Fibroblast of the aortic adventitia (primary cell): ENCODE data around the gene NBEA. TPM values are rescaled to one million over a fixed set of nuclear protein-coding genes. Genes with fewer than 3 reads are reported as not detected.

Source experiments
- DNase-seq: peaks from one replicate; pipeline ENCODE4 v3.0.0-alpha.2; 2010; ENCODE audit warnings: low read depth
- H3K4me3 ChIP-seq: 2 replicates; pipeline ENCODE4 v1.5.1; 2011; ENCODE audit warnings: low read depth, mild to moderate bottlenecking, control low read depth, low read length, moderate library complexity
- total RNA-seq: library from RNA; depleted of rRNA; stranded (reverse); fragments of >200 nt; gene quantifications from 2 replicates; pipeline ENCODE4 v1.2.3, GENCODE V29; 2012; ENCODE audit warnings: low replicate concordance
- TF ChIP-seq, protein P1 (sequence below): IDR thresholded peaks from 2 replicates; pipeline ENCODE4 v1.5.1; 2011; ENCODE audit warnings: mild to moderate bottlenecking, low read length, control low read depth, inconsistent platforms; ENCODE audit not compliant: insufficient read depth

NBEA gene
- total RNA-seq, 1 donor = 6.9 TPM

DNA sequence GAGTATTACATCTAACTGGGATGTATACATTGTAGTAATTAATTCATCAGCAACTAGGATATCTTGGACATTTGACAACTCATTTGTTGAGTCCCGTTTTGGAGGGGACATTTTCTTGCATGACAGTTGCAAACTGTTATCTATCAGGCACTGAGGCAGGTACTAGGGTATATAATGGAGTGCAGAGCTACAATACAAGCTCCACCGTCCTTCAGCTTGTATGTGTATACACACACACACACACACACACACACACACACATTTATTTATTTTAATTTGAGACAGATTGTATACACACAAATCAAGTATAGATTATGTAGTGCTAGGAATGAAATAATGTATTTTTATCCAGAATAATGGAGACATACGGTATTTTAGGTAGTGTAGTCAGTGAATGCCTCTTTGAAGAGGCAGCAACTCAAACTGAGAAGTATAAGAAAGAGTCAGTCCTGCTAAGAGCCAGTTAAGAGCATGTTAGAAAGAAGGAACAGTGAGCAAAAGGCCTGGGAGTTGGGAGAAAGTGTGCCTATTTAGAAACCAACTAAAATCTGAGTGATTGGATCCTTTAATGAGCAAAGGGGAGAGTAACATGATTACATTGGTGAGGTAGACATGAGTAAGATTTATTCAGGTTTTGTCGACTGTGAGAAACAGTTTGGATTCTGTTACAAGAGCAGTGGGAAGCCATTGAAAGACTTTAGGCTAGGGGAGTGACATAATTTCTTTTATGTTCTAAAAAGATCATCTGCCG lies 74.5 kb downstream of the NBEA start:
- no peak for DNase-seq
- TF ChIP-seq, protein P1, sequence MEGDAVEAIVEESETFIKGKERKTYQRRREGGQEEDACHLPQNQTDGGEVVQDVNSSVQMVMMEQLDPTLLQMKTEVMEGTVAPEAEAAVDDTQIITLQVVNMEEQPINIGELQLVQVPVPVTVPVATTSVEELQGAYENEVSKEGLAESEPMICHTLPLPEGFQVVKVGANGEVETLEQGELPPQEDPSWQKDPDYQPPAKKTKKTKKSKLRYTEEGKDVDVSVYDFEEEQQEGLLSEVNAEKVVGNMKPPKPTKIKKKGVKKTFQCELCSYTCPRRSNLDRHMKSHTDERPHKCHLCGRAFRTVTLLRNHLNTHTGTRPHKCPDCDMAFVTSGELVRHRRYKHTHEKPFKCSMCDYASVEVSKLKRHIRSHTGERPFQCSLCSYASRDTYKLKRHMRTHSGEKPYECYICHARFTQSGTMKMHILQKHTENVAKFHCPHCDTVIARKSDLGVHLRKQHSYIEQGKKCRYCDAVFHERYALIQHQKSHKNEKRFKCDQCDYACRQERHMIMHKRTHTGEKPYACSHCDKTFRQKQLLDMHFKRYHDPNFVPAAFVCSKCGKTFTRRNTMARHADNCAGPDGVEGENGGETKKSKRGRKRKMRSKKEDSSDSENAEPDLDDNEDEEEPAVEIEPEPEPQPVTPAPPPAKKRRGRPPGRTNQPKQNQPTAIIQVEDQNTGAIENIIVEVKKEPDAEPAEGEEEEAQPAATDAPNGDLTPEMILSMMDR = no peak
- H3K4me3 ChIP-seq = no peak overlapping the region

DNA sequence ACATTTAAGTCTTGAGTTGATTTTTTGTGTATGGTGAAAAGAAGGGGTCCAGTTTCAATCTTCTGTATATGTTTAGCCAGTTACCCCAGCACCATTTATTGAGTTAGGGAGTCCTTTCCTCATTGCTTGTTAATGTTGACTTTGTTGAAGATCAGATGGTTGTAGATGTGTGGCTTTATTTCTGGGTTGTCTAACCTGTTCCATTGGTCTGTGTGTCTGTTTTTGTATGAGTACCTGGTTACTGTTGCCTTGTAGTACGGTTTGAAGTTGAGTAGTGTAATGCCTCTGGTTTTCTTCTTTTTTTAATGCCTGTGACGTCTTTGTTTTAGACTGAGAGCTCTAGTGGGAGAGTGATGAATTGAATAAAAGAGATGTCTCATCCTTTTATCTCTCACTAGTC lies 83.2 kb downstream of the NBEA start:
- TF ChIP-seq, protein P1 = no peak
- DNase-seq = no peak
- no peak overlapping the region for H3K4me3 ChIP-seq

DNA sequence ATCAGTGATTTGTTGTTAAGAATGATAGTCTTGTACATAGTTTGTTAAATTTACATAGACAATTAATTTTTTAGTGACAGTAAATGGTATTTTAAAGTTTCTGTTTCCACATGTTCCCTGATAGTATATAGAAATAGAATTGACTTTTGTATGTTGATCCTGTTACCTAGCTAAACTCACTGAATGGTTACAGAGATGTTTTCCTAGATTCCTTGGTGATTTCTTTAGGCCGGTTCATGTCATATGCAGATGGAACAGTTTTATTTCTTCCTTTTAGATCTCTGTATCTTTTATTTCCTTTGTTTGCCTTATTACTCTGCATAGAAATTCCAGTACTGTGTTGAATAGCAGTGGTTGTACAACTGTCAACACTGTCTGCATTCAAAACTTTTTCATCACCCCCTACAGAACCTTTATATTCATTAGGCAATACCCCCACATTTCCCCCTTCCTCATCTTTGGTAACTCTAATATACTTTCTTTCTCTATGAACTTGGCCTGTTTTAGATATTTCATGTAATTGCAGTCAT lies 86.3 kb downstream of the NBEA start:
- no peak for DNase-seq
- TF ChIP-seq, protein P1 = no peak
- no peak overlapping the region for H3K4me3 ChIP-seq

DNA sequence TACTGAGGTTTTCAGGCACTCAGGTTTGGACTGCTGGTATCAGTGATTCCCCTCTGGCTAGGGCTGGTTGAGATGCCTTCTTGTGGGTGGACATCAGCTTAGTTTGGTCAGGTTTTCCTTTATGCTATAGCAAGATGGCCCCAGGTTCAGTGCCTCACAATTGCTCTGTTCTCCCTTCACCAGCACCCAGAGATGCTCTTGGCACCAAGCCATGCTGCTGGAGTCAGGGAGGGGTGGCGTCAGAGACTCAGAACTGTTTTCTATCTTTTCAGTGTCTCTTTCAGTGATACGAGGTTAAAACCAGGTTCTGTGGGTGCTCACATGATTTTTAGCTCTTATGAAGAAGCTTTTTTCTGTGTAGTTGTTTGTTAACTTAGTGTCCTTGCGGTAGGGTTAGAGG lies 96.9 kb downstream of the NBEA start:
- TF ChIP-seq, protein P1 = no peak
- DNase-seq = no peak
- H3K4me3 ChIP-seq = no peak overlapping the region

DNA sequence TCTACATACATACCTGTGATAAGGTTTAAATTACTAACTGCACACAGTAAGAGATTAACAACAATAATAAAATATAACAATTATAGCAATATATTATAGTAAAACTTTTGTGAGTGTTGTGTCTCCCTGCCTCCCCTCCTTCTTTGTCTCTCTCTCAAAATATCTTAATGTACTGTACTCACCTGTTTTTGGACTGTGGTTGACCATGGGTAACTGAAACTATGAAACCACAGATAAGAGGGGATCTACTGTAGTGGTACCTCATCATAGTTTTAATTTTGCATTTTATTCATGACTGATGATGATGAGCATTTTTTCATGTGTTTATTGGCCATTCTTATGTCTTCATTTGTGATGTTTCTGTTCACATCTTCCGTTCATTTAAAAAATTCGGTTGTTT lies 104.5 kb downstream of the NBEA start:
- DNase-seq = no peak
- TF ChIP-seq, protein P1 = no peak
- no peak overlapping the region for H3K4me3 ChIP-seq

DNA sequence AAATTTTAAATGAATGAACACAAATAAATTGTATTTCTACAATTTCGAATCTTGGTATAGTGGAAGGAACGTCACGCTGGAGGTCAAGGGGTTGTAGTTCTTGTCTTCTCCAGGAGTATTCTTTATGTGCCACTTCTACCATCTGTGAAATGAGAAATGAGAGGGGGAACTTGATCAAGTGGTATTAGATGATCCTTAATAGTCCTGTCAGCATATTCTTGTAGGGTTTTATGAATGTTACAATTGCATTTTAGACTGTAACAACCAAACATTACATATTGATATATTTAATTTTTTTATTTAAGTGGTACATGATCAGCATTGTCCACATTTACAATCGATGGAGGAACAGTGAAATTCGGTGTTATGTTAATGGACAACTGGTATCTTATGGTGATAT lies 113.6 kb downstream of the NBEA start:
- TF ChIP-seq, protein P1 = no peak

More for the DNA sequence above, 113.6 kb downstream of the NBEA start:
- no peak for DNase-seq
- H3K4me3 ChIP-seq = no peak overlapping the region
